Measurements from ENCODE around the gene SAYSD1.

Gene SAYSD1

DNA sequence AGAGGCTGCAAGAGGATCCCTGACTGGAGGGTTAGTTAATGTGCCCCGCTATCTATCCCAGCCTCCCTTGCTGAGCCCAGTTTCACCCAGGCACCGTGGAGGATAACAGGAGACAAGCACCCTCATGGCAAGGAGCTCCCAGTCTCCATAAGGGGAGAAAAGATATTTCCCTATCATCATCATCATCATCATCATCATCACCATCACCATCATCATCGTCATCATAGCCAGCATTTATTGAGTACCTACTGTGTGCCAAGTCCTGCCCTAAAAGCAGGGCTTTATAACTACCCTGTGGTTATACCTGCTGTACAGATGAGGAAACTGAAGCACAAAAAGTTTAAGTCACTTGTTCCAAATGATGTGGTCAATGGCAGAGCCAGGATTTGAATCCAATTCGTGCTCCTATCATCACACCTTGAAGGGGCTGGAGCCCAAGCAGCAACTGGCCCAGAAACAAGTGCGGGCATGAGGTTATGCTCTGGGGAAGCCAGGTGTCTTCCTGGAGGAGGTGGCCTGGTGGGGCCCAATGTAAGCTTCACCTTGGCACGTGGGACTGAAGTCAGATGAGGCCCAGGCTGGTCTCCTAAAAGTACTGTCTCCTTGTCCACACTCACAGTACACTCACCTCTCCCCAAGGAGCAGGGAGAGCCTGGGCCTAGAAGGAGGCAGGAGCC is 56.4 kb downstream of the SAYSD1 start:
- DNase-seq (ENCODE audit: low read depth), result no peak

DNA sequence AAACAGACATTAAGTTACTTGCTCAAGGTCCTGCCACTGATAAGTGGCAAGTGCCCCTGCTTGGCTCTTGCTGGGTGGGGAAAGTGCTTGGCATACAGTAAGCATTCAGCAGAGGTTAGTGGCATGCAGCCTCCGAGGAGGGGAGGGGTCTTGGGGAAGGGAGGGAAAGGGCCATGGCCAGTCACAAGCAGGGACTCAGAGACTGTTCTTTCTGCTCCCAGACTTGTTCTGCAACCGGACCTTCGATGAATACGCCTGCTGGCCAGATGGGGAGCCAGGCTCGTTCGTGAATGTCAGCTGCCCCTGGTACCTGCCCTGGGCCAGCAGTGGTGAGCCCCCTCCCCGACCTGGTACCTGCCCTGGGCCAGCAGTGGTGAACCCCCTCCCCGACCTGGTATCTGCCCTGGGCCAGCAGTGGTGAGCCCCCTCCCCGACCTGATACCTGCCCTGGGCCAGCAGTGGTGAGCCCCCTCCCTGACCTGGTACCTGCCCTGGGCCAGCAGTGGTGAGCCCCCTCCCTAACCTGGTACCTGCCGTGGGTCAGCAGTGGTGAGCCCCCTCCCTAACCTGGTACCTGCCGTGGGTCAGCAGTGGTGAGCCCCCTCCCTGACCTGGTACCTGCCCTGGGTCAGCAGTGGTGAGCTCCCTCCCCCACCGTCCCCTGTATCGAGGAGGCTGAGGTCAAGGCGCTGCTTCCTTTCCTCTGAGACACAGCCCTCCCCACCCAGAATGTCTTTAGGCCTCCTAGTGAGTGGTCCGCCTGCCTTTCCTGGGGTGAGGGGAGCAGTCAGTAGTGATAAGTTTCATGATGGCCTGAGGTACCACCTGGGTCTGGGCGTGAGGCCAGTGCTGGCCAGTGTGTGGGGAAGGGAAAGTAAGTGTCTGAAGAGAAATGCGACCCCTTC is 57.5 kb downstream of the SAYSD1 start:
- no peak for DNase-seq (ENCODE audit: low read depth)

DNA sequence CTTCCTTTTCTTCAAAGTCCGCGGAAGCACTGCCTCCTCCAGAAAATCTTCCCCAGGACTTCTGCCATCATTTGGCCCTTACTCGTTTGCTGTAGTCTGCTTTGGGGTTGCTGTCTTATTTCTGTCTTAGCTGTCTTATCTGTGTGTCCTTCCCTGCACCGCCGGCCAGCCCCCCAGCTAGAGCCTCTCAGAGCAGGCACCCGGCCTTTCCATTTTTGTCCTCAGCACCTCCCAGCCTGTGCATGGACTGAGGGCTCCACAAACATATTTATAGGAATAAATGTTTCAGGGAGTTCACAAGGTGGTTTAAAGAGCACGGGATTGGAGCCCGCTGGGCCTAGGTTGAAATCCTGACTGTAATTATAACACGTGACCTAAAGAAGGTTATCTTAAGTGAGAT is 58.3 kb downstream of the SAYSD1 start:
- DNase-seq (ENCODE audit: low read depth), result no peak

DNA sequence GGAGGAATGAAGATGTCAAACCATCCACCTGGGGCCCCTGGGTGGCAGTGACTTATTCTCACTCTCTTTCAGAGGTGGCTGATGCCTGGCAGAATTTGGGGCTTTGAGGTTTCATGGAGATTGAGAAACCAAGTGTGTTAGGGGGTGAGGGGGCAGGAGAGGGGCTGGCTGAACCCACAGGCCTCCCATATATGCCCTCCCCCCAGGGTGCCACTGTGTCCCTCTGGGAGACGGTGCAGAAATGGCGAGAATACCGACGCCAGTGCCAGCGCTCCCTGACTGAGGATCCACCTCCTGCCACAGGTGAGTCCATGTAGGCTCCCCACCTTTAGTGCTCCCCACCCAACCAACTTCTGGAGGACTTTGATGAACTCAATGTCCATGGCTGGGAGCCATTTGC is 58.8 kb downstream of the SAYSD1 start:
- DNase-seq (ENCODE audit: low read depth), result no peak

DNA sequence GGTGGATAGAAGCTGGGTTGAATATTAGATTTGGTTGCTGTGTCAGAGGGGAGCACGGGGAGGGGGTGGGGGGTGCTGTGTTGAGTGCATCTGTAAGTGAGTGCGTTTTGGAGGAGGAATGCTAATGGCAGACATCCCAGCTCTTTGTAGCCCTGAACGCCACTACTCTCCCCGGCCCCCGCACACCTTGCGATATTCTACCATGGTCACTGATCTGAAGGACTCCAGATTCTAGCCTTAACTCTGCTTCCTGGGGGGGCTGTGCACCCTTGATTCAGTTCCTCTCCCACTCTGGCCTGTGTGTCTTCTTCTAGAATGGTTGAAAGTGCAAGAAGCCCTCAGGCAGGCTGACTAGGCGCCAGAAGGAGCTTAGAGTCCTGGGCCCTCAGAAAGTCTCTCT is 59.3 kb downstream of the SAYSD1 start:
- no peak for DNase-seq (ENCODE audit: low read depth)

DNA sequence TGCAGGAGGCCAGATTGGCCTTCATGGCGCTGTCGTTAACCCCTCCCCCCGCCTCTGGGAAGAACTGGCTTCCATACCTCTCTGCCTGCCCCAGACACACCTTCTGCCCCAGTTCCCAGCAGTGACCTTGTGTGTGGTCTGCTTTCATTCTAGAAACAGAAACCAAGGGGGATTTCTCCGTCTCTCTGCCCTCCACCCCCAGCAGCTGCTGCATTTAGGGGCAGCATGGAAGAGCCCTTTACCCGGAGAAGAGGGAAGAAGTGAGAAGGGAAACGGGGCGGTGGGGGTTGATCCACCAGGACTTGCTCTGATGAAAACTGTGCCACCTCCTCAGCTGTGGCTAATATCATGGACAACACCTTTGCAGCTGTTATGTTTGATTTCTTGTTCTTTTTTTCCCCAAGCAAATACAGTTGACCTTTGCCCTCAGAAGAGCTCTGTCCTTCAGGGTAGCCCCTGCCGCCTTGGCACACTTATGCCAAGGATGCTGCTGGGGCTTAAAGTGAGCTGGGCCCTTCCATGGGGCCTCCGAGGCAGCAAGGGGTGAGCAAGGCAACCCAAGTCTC is 60.3 kb downstream of the SAYSD1 start:
- DNase-seq (ENCODE audit: low read depth), result no peak
